C4-2B (cell line): Measurements from ENCODE around the gene COL23A1.

Experiments
- H3K27ac ChIP-seq: fragments of 450-650 bp; 2 replicates; pipeline ENCODE4 v1.5.1; 2017
- CTCF ChIP-seq: fragments of 450-650 bp; conservative IDR thresholded peaks from 2 replicates; pipeline ENCODE4 v1.5.1; 2017; ENCODE audit warnings: mild to moderate bottlenecking
- ZFX ChIP-seq: fragments of 450-650 bp; IDR thresholded peaks from 2 replicates; pipeline ENCODE4 v1.6.1; 2017

The COL23A1 gene

DNA sequence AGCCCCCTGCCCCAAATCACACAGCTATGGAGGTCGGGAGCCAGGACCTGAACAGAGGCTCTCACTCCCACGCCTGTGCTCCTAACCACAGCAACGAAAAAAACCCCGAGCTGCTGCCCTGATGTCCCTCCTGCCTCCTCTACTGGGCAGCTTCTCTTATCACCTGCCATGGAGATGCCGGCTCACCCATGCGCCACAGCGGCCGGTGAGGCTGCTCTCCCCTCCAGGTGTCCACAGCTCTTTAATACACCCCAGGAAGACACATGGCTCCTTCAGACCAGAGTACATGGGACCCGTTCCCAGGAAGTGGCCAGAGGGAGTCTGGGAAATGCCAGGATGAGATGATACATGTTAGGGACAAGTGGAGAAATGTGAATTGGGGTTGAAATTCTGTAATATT, 110.9 kb downstream of the COL23A1 start:
- TF ChIP-seq CTCF: no peak
- no peak for TF ChIP-seq ZFX
- H3K27ac ChIP-seq: no peak overlapping the region

- H3K27ac ChIP-seq: no peak overlapping the region
- TF ChIP-seq ZFX: no peak
- no peak for TF ChIP-seq CTCF
Observed at GRCh38 chr5:178478370-178478769, 111.8 kb downstream of the COL23A1 start.

DNA sequence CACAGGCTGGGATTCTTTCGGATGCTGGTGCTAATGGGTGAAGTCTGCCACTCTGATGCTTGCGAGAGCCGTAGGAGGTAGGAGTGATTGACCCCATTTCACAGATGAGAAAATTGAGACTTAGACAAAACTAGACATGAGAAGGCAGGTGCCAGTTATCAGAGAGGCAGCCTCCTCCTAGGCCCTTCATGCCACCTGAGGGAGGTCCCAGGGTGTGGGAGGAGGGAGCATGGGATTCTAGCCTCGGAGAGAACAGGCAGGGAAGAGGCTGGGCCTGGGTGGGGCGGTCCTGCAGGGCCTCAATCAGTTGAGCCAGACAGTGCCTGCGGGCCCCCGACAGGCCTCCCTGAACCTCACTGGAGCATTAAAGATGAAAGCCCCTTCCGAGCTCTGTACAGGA, 112.4 kb downstream of the COL23A1 start:
- TF ChIP-seq ZFX (no peak), CTCF (no peak)
- H3K27ac ChIP-seq: no peak overlapping the region

DNA sequence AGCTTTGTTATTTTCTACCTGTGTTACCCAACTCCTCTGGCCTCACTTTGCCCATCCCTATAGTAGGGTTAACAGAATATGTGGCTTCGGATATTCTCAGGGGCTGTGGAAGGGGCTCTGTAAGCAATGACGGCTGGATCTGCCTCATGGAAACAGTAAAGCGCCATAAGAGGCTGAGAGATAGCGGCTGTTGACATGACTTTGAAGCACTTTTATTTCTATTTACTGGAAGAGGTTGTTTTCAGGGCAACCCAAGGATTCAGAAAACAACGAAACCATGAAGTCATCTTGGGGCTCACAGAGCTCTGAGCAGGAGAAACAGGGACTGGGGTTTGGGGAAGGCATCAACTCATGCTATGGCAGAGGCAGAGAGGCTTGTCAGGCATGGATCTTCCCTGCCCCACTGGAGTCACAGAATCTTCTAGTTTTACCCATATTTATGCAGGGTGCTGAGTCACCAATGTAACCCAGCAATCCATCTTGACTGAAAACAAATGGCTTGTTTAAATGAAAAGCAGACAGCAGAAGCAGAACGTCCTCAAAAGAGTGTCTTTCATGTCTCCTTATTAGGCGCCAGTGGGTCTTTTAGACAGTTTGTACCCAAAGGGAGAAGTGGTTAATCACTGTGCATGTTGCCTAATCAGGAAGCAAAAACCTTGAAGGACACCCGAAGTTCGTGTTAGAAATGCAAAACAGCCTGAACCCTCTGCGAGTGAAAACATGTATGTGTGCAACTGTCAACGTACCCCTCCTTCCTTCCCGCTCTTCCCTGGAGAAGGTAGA, 113.0 kb downstream of the COL23A1 start:
- TF ChIP-seq ZFX (no peak), CTCF (no peak)
- no peak overlapping the region for H3K27ac ChIP-seq

DNA sequence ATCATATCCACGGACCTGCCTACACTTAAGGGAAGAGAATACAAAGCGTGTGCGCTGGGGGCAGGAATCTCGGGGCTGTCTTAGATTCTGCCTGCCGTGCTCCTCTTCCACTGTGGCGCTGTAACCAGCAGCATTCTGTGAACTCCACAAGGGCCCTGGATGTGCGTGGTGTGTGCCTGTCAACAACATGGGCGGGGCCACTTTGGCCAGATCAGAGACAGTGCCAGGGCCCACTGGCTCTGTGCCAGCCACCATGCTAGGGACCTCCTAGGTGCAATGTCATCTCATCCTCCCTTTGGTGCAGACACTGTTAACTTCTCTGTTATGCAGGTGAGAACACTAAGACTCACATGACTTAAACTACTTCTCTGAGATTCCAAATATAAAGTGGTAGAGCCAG, 113.7 kb downstream of the COL23A1 start:
- no peak overlapping the region for H3K27ac ChIP-seq

DNA sequence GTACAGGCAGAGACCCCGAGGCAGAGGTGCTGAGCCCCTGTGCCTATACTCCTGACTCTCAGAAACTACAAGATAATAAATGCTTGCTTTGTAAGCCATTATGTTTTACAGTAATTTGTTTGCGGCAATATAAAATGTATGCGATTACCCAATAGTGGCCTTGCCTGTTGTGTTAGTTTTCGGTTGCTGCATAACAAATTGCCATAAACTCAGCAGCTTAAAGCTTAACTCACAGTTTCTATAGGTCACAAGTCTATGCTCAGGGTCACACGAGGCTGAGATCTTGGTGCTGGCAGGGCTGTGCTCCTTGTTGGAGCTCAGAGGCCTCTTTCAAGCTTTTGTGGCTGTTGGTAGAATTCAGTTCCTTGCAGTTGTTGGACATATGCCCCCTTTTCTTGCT, 114.8 kb downstream of the COL23A1 start:
- H3K27ac ChIP-seq: peak overlapping the region; percentile 53; the same call in 1 of the 2 replicates
- TF ChIP-seq CTCF: no peak
- no peak for TF ChIP-seq ZFX

More for the DNA sequence above, 113.7 kb downstream of the COL23A1 start:
- TF ChIP-seq ZFX (no peak), CTCF (no peak)

DNA sequence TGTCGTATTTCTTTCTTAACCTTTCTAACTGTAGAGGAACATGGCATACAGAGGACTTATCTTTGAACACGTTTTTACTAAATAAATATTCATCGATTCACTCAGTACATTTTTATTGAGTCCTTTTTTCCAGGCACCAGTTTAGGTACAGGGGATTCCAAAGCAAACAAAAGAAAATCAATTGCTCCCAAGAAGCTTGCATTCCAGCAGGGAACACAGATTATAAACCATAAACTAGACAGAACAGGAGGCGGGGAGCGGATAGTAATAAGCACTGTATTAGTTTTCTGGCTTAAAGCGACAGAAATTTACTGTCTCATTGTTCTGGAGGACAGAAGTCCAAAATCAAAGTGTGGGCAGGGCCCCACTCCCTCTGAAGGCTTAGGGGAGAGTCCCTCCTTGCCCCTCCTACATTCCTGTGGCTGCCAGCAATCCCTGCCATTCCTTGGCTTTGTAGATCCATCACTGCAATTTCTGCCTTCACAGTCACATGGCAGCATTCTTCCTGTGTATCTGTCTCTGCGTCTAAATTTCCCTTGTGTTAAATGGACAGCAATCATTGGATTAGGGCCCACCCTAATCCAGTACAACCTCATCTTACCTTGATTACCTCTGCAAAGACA, 115.5 kb downstream of the COL23A1 start:
- TF ChIP-seq CTCF (no peak), ZFX (no peak)
- H3K27ac ChIP-seq: peak overlapping the region; percentile 53; the same call in 1 of the 2 replicates
